DMS 273 treated with DMSO at 0.1 percent for 48 hours (cell line): Measurements from ENCODE around the gene DDX1.
"Not testable (repeated sequence)": the region's sequence is repeated elsewhere in the genome, so short reads cannot be mapped to it uniquely, and the experiment has no call there.

Experiments used
- DNase-seq: peaks from one replicate; lab custom pipeline; 2025; lab: John Stamatoyannopoulos, UW

DDX1 gene

GRCh38 chr2:15595936-15596335, 4.3 kb downstream of the DDX1 start:
- DNase-seq, result no peak

- no peak for DNase-seq
Observed at GRCh38 chr2:15596350-15596749, 4.7 kb downstream of the DDX1 start.

GRCh38 chr2:15596968-15597367, 5.3 kb downstream of the DDX1 start:
- DNase-seq, result no peak

GRCh38 chr2:15599994-15600393, 8.3 kb downstream of the DDX1 start:
- no peak for DNase-seq

- DNase-seq, result no peak
Observed at GRCh38 chr2:15601681-15602080, 10.0 kb downstream of the DDX1 start.

- DNase-seq, result no peak
Observed at GRCh38 chr2:15602393-15602792, 10.7 kb downstream of the DDX1 start.

GRCh38 chr2:15603044-15603765, 11.5 kb downstream of the DDX1 start:
- DNase-seq, result no peak

- DNase-seq, result no peak
Observed at GRCh38 chr2:15603948-15604347, 12.3 kb downstream of the DDX1 start.

GRCh38 chr2:15605721-15606120, 14.1 kb downstream of the DDX1 start:
- DNase-seq, result no peak

GRCh38 chr2:15606481-15607441, 15.1 kb downstream of the DDX1 start:
- no peak for DNase-seq

- DNase-seq, result no peak
Observed at GRCh38 chr2:15607709-15608391, 16.2 kb downstream of the DDX1 start.

GRCh38 chr2:15608392-15608761, 16.7 kb downstream of the DDX1 start:
- no peak for DNase-seq

GRCh38 chr2:15609341-15610042, 17.8 kb downstream of the DDX1 start:
- no peak for DNase-seq

- DNase-seq, result no peak
Observed at GRCh38 chr2:15610430-15610952, 18.8 kb downstream of the DDX1 start.

- DNase-seq, result not testable (repeated sequence)
Observed at GRCh38 chr2:15612101-15612500, 20.4 kb downstream of the DDX1 start.

GRCh38 chr2:15613736-15614429, 22.2 kb downstream of the DDX1 start:
- no peak for DNase-seq

GRCh38 chr2:15614545-15615300, 23.1 kb downstream of the DDX1 start:
- DNase-seq, result no peak

GRCh38 chr2:15615301-15615920, 23.7 kb downstream of the DDX1 start:
- no peak for DNase-seq

- DNase-seq, result no peak
Observed at GRCh38 chr2:15616429-15616828, 24.8 kb downstream of the DDX1 start.
